Vagina (tissue), 2 donors: ENCODE results near the gene MND1. TPM values are rescaled to one million over a fixed set of nuclear protein-coding genes. Genes with fewer than 3 reads are reported as not detected.
A peak's percentile ranks its signal among the peaks of the same experiment; 100 is the strongest.

Experiments
- DNase-seq, 2 donors: peaks; one replicate each; pipeline ENCODE4 v3.0.0-alpha.2; 2017; ENCODE audit errors: extremely low spot score in 2 of 2
- H3K27ac ChIP-seq: fragments of 200-600 bp; sonication (generic); one replicate; pipeline ENCODE4 v1.5.1; 2019
- H3K27me3 ChIP-seq: fragments of 200-600 bp; sonication (generic); one replicate; pipeline ENCODE4 v1.5.1; 2019
- H3K36me3 ChIP-seq, 2 donors: fragments of 200-600 bp; sonication (generic); one replicate each; pipeline ENCODE4 v1.5.1; 2017 to 2019
- H3K4me1 ChIP-seq: fragments of 200-600 bp; sonication (generic); one replicate; pipeline ENCODE4 v1.5.1; 2019
- H3K4me3 ChIP-seq, 2 donors: fragments of 200-600 bp; sonication (generic); 1 replicate in 1 of 2; 2 replicates in 1 of 2; pipeline ENCODE4 v1.5.1; 2016 to 2019
- H3K9me3 ChIP-seq: fragments of 200-600 bp; sonication (generic); one replicate; pipeline ENCODE4 v1.5.1; 2019
- CTCF ChIP-seq, 3 experiments: fragments of 450-650 bp in 2 of 3; fragments of 200-600 bp in 1 of 3; sonication (generic) in 1 of 3; IDR thresholded peaks; one replicate each; pipeline ENCODE4 v1.5.1; 2017 to 2019; ENCODE audit warnings: antibody characterized with exemption in 3 of 3, mild to moderate bottlenecking in 2 of 3, moderate library complexity in 2 of 3
- POLR2A ChIP-seq, 2 donors: fragments of 450-650 bp; IDR thresholded peaks; one replicate each; pipeline ENCODE4 v1.6.1; 2017; ENCODE audit warnings: antibody characterized with exemption in 2 of 2, mild to moderate bottlenecking in 2 of 2, moderate library complexity in 2 of 2
- POLR2AphosphoS5 ChIP-seq, 2 donors: sonication (generic); formaldehyde crosslinking; IDR thresholded peaks; one replicate each; pipeline ENCODE4 v1.9.0; 2017; ENCODE audit warnings: antibody characterized with exemption in 2 of 2, mild to moderate bottlenecking in 2 of 2, low read depth in 1 of 2; ENCODE audit not compliant: insufficient read depth in 1 of 2
- intact Hi-C: fragments of 100-400 bp; cut with DNase I; formaldehyde crosslinking; loops from one replicate; pipeline ENCODE4 v1.15.1; 2023
- total RNA-seq: library from RNA; depleted of rRNA; stranded (reverse); fragments of >200 nt; gene quantifications from one replicate; pipeline ENCODE4 v1.2.3, GENCODE V29; 2016

The MND1 gene
- total RNA-seq, 1 donor from 2014 or later: not detected

DNA sequence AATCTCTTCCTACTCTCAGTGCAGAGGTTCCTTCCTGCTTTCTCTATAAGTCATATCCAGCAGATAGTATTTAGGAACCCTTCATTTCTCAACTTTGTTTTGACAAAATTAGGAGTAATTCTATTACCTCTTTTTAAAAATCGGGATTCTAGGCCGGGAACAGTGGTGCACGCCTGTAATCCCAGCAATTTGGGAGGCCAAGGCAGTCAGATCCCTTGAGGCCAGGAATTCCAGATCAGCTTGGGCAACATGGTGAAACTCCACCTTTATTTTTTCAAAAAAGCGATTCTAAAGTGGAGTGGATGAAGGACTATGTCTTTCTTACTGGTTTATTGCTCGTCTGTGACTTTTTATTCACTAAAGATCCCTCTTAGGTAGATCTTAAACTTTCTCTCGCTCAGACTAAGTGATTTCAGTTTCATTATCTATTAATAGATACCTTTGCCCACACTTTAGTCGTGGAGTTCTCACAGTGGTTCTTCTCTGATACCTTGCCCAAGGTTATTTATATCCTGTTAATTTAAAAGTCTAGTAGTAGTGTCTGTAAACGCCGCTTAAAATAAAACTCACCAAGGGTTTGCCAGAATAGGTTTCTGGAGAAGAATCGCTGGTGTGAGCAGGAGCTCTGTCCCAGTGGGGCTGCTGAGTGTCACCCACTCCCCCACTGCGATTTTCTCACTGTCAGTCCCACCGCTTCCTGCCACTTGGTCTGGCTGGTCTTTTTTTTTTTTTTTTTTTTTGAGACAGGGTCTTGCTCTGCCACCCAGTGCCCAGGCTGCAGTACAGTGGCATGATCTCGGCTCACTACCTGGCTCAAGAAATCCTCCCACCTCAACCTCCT, 94.6 kb downstream of the MND1 start:
- no peak overlapping the region for H3K4me3 ChIP-seq
- intact Hi-C loops: no loop called here

GRCh38 chr4:153439831-153440230, 95.3 kb downstream of the MND1 start:
- Histone ChIP-seq H3K9me3 (no peaks in the 10 kb centered on the region), H3K4me1 (no peaks in the 10 kb centered on the region), H3K4me3 (no peak overlapping the region), H3K27me3 (no peaks in the 10 kb centered on the region), H3K36me3 (no peaks in the 10 kb centered on the region), H3K27ac (no peak overlapping the region)
- DNase-seq: no peak
- intact Hi-C loops: no loop called here
- no peak for TF ChIP-seq POLR2AphosphoS5 (IDR thresholded peaks at IDR 0.05; ENCODE audit: insufficient read depth in 1 of 2, low read depth in 1 of 2)
- no peak for TF ChIP-seq CTCF (IDR thresholded peaks at IDR 0.05)
- no peak for TF ChIP-seq POLR2A (IDR thresholded peaks at IDR 0.05)

More for the DNA sequence above, 94.6 kb downstream of the MND1 start:
- no peak overlapping the region for H3K27ac ChIP-seq
- no peaks in the 10 kb centered on the region for H3K4me1 ChIP-seq
- no peaks in the 10 kb centered on the region for H3K9me3 ChIP-seq
- no peaks in the 10 kb centered on the region for H3K36me3 ChIP-seq
- TF ChIP-seq CTCF (IDR thresholded peaks at IDR 0.05): no peak
- no peak for TF ChIP-seq POLR2A (IDR thresholded peaks at IDR 0.05)
- TF ChIP-seq POLR2AphosphoS5 (IDR thresholded peaks at IDR 0.05; ENCODE audit: insufficient read depth in 1 of 2, low read depth in 1 of 2): no peak
- H3K27me3 ChIP-seq: no peaks in the 10 kb centered on the region
- no peak for DNase-seq

GRCh38 chr4:153440475-153440874, 96.0 kb downstream of the MND1 start:
- Histone ChIP-seq H3K4me1 (no peaks in the 10 kb centered on the region), H3K4me3 (no peak overlapping the region), H3K36me3 (no peaks in the 10 kb centered on the region), H3K27ac (no peak overlapping the region), H3K9me3 (no peaks in the 10 kb centered on the region), H3K27me3 (no peaks in the 10 kb centered on the region)
- TF ChIP-seq POLR2AphosphoS5 (IDR thresholded peaks at IDR 0.05; ENCODE audit: insufficient read depth in 1 of 2, low read depth in 1 of 2): no peak
- no peak for TF ChIP-seq POLR2A (IDR thresholded peaks at IDR 0.05)
- no peak for TF ChIP-seq CTCF (IDR thresholded peaks at IDR 0.05)
- no peak for DNase-seq
- intact Hi-C loops: no loop called here

DNA sequence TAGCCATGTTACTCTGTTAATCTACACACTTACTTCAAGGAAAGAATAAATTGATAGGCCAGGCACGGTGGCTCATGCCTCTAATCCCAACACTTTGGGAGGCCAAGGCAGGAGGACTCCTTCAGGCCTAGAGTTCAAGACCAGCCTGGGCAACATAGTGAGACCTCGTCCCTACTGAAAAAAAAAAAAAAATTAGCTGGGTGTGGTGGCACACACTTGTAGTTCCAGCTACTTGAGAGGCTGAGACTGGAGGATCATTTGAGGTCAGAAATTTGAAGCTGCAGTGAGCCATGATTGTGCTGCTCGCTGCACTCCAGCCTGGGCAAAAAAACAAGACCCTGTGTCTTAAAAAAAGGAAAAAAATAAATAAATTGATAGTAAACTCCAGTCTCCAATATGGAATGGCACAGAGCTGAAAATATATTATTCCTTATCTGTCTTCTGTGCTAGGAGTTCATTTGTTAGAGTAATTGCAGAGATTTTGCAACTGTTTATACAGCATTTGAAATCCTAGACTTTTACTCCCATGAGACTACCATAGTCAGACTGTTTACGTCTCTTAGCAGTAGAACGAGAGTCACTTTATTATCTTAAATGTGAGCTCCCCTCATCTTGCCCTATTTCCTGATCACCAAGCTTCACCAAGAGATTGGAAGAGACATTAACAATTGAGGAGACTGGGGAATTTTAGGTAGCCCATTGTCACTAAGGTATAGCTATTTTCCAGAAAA, 102.9 kb downstream of the MND1 start:
- Histone ChIP-seq H3K27me3 (no peaks in the 10 kb centered on the region), H3K36me3 (no peaks in the 10 kb centered on the region), H3K27ac (peak overlapping the region; percentile 22), H3K4me1 (no peaks in the 10 kb centered on the region), H3K9me3 (no peaks in the 10 kb centered on the region), H3K4me3 (peak overlapping the region in 1 of 2 donors; percentile 1)
- intact Hi-C loops: no loop called here
- TF ChIP-seq POLR2AphosphoS5 (IDR thresholded peaks at IDR 0.05; ENCODE audit: insufficient read depth in 1 of 2, low read depth in 1 of 2) (no peak), CTCF (IDR thresholded peaks at IDR 0.05) (no peak), POLR2A (IDR thresholded peaks at IDR 0.05) (no peak)
- DNase-seq: no peak
